HT-29 (cell line): ENCODE results near the gene NOC4L. TPM values are rescaled to one million over a fixed set of nuclear protein-coding genes. Genes with fewer than 3 reads are reported as not detected.
"Not testable (repeated sequence)": the region's sequence is repeated elsewhere in the genome, so short reads cannot be mapped to it uniquely, and the experiment has no call there.

Source experiments
- DNase-seq: peaks from one replicate; pipeline ENCODE4 v3.0.0-alpha.2; 2015; ENCODE audit warnings: low spot score
- total RNA-seq: library from RNA; depleted of rRNA; stranded (reverse); fragments of >200 nt; shearing (Covaris generic); gene quantifications from 2 replicates; pipeline ENCODE4 v1.2.3, GENCODE V29; 2014

Gene NOC4L
- total RNA-seq, 1 experiment from 2014 or later = 47.0 TPM

GRCh38 chr12:132180648-132181546 lies 36.6 kb downstream of the NOC4L start:
- DNase-seq = no peak

DNA sequence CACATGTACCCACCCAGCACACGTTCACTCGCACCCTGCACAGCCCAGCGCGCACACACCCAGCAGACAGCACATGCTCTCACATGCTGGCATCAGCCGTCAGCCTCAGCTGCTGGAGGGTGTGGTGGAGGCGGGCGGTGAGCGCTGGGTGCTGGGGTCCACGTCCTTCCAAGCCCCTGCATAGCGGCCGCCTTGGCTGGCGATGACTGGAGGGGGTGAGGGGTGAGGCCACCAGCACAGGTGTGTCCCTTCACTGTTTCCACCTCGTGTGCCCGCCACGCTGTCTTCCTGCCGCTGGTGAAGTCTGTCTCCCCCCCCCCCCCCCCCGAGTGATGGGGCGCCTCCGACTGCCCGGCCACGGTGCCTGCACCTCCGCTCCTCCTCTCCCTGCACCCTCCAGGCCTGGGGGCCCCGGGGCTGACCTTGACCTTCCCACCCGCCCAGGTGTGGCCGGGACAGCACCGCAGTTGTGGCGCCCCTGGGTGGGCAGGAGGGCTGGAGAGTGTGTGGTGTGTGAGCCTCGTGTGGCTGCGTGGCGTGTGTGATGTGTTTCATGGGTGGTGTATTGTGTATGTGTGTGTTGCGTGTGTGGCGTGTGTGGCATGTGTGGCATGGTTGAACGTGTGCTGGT lies 37.4 kb downstream of the NOC4L start:
- no peak for DNase-seq

DNA sequence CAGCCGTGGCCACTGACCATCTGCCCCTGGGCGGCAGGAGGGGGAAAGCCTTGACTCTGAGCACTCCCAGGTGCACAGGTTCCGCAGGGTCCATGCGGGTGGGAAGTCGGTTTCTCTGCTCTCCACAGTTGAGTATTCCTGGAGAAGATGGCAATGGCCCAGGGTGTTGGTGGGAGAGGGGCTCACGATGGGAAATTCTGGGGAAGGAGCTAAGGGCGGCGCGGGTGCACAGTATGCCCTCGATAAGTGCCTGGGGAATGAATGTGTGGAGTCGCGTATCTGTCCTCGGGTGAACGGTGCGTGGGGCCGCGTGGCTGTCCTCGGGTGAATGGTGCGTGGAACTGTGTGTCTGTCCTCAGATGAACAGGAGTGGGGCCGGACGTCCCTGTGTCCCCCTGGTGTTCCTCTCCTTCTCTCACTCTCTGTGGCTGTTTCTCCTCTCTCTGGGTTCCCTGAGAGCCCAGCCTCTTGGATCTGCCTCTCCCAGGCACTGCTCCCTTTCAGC lies 38.0 kb downstream of the NOC4L start:
- no peak for DNase-seq

DNA sequence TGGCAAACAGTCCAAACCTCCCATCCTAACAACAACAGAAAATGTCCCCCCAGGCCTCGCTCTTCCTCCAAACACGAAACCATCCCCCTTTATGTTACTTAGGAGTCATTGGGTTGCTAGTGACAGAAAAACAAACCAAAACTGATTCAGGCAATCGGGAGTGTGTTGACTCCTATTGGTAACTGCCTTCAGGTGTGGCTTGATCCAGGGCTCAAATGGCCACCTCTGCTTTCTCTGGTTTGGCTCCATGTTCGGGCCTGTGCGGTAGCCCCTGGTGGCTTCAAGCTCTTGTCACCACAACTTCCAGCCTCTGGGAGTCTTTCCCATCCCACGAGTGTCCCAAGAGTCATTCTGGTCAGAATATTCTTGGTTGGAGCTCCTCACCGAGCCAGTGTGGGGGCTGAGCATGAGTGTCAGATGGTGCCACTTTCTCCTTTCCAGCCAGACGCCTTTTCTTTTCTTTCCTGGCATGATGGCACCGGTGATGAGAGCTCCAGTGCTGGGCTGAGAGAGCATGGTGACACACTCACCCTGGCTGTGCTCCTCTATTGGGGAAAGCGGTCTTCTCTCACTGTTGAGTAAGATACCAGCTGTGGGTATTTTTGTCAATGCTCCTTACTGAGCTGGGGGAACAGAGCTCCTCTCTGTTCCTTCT lies 38.6 kb downstream of the NOC4L start:
- no peak for DNase-seq

DNA sequence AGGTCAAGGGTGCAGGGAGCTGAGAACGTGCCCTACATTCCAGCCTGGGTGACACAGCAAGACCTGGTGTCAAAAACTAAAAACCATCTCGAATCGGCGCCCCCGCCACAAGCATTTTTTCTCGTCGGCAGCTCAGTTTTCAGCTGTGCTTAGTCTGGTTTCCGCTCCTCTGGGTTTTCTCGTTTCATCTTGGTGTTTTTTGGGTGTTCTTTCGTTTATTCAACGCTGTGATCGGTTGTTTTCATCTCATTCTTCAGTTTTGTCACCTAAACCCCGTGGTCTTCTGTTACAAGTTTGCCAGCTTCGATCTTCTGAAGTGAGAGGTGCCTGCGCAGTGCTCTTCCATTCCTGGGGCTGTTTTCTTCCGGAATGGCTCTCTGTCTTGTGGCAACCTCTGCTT lies 41.4 kb downstream of the NOC4L start:
- no peak for DNase-seq

GRCh38 chr12:132186208-132186856 lies 42.1 kb downstream of the NOC4L start:
- DNase-seq = no peak

- DNase-seq = no peak
These were observed 42.8 kb downstream of the NOC4L start for GRCh38 chr12:132186857-132187620.

GRCh38 chr12:132187646-132188450 lies 43.6 kb downstream of the NOC4L start:
- DNase-seq = no peak

DNA sequence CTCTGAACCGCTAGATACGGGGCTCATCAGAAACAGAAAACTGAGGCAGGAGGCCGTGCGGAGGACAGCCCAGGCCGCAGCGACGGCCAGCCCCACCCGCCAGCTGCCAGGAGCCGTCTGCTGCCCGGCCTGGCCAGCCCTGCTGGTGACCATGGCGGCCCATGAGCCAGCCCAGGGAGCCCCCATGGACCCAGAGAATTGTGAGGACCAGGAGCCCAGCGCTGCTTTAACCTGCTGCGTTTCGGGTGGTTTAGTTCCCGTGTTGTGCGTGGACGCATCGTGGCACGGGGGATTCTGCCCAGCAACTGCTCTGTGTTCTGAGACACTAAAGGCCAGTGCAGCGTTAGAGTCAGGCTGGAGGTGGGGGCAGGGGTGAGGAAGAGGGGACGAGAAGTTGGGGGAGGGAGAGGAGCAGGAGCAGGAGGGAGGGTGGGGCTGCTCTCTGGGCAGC lies 44.2 kb downstream of the NOC4L start:
- DNase-seq = no peak

DNA sequence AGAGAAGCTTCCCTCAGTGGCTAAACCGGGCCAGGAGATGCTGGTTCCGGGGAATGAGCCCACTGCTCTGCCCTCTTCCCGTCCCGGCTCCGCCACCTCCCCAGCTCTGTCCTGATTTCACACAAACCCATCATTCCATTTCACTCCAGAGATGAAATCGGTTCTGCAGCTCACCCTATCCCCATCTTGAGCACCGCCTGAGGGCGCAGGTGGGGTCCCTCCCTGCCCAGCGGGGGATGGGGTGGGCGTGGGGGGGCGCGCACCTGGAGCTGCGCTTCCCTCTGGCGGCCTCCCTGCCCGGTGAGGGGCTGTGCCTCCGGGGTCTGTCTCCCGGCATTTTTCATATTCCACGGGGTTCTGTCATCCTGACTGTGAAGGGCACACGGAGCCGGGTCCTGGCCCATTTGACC lies 44.7 kb downstream of the NOC4L start:
- no peak for DNase-seq

DNA sequence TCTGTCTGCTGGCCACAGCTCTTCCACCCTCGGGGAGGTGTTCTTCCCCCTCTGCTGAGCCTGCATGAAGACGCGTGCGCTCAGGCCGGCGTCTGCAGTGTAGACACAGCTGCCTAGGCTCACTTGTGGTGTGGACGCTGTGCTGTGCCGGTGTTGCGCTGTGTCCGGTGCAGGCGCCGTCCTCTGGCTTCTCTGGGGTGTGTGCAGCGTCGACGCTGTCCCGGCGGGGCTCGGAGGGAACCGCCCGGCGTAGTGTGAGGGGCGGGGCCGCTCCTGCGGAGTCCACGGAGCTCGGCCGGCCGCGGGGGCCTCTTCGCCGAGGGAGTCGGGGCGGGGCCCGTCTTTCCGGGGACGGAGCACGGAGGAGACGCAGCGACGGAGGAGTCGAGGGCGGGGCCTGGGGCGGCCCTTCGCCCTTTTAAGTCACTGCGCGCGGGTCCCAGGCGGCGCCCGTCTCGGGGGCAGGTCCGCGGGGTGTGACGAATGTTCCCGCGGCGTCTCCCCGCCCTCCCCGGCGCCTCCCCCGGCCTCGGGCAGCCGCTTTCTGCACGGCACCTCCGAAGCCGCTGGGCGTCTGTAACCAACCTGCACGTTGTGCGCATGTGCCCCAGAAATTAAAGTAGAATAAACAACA lies 45.2 kb downstream of the NOC4L start:
- DNase-seq = peak; percentile 81

DNA sequence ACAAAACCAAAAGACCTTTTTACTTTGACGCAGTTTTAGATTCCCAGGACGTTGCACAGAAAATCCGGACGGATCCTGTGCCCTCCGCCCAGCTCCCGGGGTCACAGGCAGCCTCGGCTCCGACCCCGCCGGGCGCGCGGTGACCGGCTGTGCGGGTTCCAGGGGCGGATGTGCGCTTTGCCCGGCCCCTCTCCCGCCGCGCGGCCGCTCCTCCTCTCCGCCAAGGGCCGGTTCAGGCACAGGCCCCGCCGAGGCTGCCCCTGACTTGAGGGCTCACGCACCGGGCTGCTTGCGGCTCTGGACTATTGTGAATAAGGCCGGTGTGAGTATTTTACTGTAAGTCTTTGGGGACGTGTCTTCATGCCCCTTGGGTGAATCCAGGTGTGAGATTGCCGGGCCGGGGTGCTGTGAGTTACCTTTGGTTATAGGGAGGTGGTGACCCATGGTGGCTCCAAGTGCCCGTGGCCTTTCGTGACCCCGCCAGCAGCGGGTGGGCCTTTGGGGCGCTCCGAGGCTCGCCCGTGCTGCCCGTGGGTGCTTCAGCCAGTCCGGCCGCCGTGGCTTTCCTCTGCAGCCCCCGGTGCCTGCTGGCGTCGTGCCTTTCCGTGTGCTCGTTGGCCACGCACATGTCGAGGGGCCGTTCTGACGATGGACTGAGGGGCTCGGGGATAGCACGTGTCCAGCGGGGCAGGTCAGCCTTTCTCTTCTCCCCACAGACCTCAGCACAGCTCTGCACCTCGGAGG lies 45.9 kb downstream of the NOC4L start:
- DNase-seq = no peak

- no peak for DNase-seq
These were observed 46.7 kb downstream of the NOC4L start for GRCh38 chr12:132190834-132191500.

DNA sequence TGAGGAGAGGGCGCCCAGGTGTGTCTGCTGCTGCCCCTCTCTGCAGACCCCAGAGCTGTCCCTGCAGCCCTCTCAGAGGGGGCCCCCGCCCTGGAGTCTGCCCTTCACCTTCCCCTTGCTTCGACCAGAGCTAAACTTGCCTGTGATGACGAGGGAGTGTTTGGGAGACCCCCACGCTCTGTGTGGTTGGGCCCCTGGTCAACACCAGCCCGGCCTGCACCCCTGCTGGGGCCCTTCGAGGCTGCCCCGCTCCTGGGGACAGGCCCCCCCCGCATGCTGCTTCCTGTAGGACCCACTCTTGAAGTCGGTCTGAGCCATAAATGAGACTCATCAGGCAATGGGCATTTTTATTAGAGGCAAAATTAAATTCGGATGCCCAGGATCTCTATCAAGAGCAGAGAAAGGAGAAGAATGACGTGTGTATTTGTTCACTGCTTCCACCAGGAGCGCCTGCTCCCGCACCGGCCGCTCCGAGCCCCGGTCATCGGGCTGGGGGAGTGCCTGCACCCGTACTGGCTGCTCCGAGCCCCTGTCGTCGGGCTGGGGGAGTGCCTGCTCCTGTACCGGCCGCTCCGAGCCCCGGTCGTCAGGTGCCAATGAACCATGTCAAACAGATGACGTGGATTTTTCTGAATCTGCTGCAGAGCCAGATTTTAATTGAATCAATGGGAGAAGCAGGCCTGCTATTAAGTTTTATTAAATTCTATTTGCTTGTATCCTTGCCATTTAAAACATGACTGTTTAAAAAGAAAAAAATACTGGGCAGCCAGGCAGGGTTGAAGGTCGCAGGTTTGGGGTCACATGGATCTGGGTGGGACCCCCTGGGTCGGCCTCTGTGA lies 47.7 kb downstream of the NOC4L start:
- DNase-seq = no peak

- DNase-seq = no peak
These were observed 49.8 kb downstream of the NOC4L start for GRCh38 chr12:132194056-132194455.

GRCh38 chr12:132194556-132194955 lies 50.3 kb downstream of the NOC4L start:
- DNase-seq = no peak

GRCh38 chr12:132195242-132195641 lies 51.0 kb downstream of the NOC4L start:
- DNase-seq = not testable (repeated sequence)
